Measurements from ENCODE around the gene TMTC2.

DNA sequence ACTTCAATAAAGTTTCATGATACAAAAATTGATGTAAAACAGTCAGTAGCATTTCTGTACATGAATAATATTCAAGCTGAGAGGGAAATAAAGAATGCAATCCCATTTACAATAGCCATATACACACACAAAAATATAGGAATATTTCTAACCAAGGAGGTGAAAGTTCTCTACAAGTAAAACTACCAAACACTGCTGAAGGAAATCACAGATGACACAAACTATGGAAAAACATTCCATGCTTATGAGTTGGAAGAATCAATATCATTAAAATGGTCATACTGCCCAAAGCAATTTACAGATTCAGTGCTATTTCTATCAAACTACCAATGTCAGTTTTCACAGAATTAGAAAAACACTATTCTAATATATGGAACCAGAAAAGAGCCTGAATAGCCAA is 272.3 kb downstream of the TMTC2 start:
- TF ChIP-seq, protein P1, sequence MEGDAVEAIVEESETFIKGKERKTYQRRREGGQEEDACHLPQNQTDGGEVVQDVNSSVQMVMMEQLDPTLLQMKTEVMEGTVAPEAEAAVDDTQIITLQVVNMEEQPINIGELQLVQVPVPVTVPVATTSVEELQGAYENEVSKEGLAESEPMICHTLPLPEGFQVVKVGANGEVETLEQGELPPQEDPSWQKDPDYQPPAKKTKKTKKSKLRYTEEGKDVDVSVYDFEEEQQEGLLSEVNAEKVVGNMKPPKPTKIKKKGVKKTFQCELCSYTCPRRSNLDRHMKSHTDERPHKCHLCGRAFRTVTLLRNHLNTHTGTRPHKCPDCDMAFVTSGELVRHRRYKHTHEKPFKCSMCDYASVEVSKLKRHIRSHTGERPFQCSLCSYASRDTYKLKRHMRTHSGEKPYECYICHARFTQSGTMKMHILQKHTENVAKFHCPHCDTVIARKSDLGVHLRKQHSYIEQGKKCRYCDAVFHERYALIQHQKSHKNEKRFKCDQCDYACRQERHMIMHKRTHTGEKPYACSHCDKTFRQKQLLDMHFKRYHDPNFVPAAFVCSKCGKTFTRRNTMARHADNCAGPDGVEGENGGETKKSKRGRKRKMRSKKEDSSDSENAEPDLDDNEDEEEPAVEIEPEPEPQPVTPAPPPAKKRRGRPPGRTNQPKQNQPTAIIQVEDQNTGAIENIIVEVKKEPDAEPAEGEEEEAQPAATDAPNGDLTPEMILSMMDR (IDR thresholded peaks at IDR 0.05; ENCODE audit: low read depth, low read length) = no peak
- no peak for TF ChIP-seq EZH2phosphoT487 (IDR thresholded peaks at IDR 0.05; ENCODE audit: low read depth)
